Pancreas (tissue), 10 donors: ENCODE data around the gene RRP12. TPM values are rescaled to one million over a fixed set of nuclear protein-coding genes. Genes with fewer than 3 reads are reported as not detected.

Experiments
- ATAC-seq, 4 donors: fragments of 200-7000 bp; cut with Tn5 transposase; one replicate each; pipeline versions ENCODE4 v1.8.0 to v1.9.1; 2020; ENCODE audit warnings: mild to moderate bottlenecking in 4 of 4, moderate library complexity in 4 of 4
- DNase-seq, 6 donors: peaks; one replicate each; pipeline ENCODE4 v3.0.0-alpha.2; 2020
- FAIRE-seq: peaks from 2 replicates; lab custom pipeline; 2012; peaks lifted over from hg19 to GRCh38; lab: Jason Lieb, UNC
- H3K27ac ChIP-seq, 4 donors: fragments of 200-600 bp; sonication (generic); 1 replicate in 3 of 4; 2 replicates in 1 of 4; pipeline versions ENCODE4 v1.5.0 to v1.8.0; 2020
- H3K27me3 ChIP-seq, 4 donors: fragments of 200-600 bp; one replicate each; pipeline ENCODE4 v1.8.0; 2021
- H3K36me3 ChIP-seq, 3 donors: fragments of 200-600 bp; sonication (generic) in 1 of 3; one replicate each; pipeline versions ENCODE4 v1.5.0 to v1.8.0; 2020 to 2021
- H3K4me1 ChIP-seq, 3 donors: fragments of 200-600 bp; one replicate each; pipeline ENCODE4 v1.8.0; 2021
- H3K4me3 ChIP-seq, 4 donors: fragments of 200-600 bp; sonication (generic) in 2 of 4; one replicate each; pipeline versions ENCODE4 v1.5.0 to v1.8.0; 2020 to 2021
- H3K9me3 ChIP-seq, 4 donors: fragments of 200-600 bp; one replicate each; pipeline ENCODE4 v1.8.0; 2021
- WGBS, 2 donors: extraction: QIAGEN DNeasy Blood & Tissue Kit; methylation state at CpG; one replicate each; pipeline ENCODE4 v1.1.7; 2013; 5-methylcytosine and 5-hydroxymethylcytosine counted together
- intact Hi-C, 3 donors: fragments of 100-400 bp; cut with DNase I; formaldehyde crosslinking; loops; one replicate each; pipeline versions ENCODE4 v1.11.1 to v1.14.2; 2022
- polyA plus RNA-seq, 2 donors: library from polyadenylated mRNA; stranded (reverse); fragments of 200-250 nt; gene quantifications; one replicate each; pipeline ENCODE4 v1.2.3, GENCODE V29; 2013
- total RNA-seq, 6 donors: library from RNA; stranded (reverse); fragmentation: NEBNext Ultra II Directional in 4 of 6; extraction: Animal tissue kit (Norgen Biotek cat#: 25700) in 4 of 6; gene quantifications; one replicate each; pipeline versions ENCODE4 v1.2.1 to v1.2.4, GENCODE V29; 2021 to 2023
- TF ChIP-seq, protein P1 (sequence below), 4 donors: fragments of 200-600 bp; sonication (generic) in 3 of 4; IDR thresholded peaks; one replicate each; pipeline versions ENCODE4 v1.5.0 to v1.8.0; 2021; ENCODE audit warnings: antibody characterized with exemption in 4 of 4
- donor health status: healthy with polysubstance abuse.
- donor health status: DM: no; HTN: no; CAD: no; lungs with moderate emphysema.
- donor health status: DM: no; HTN: no; CAD: no.
- donor health status: control.
- donor health status: control.
- donor health status: Bipolar disorder and iron deficiency.
- donor health status: DM: yes; HTN: yes; CAD: no.
- donor health status: DM: no; HTN: no; CAD: no.
- donor health status: DM: no; HTN: no; CAD: no.
- donor health status: DM: yes; HTN: yes; CAD: no.

The RRP12 gene
- total and polyA plus RNA-seq, 8 donors, result 22.3 to 44.9 (median 28.1) TPM

DNA sequence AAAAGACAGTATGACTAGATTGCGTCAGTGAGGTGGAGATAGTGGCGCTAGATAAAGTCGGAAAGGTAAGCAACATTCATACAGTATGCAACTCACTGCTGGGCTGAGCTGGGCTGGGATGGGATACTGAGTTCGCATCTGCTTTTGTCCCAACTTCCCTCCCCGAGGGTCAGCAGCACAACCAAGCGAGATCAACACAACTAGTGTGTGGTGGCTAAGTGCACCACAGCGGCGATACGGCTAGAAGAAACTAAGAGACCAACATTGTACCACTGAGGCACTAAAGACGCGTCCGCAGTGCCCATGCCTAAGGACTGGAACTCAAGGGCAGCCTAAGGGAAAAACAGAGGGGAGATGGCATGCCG, 44.2 kb upstream of the RRP12 start:
- DNase-seq (no peak), FAIRE-seq (no peak), ATAC-seq (peak; percentile 1 to 2 (median 2))
- TF ChIP-seq, protein P1, sequence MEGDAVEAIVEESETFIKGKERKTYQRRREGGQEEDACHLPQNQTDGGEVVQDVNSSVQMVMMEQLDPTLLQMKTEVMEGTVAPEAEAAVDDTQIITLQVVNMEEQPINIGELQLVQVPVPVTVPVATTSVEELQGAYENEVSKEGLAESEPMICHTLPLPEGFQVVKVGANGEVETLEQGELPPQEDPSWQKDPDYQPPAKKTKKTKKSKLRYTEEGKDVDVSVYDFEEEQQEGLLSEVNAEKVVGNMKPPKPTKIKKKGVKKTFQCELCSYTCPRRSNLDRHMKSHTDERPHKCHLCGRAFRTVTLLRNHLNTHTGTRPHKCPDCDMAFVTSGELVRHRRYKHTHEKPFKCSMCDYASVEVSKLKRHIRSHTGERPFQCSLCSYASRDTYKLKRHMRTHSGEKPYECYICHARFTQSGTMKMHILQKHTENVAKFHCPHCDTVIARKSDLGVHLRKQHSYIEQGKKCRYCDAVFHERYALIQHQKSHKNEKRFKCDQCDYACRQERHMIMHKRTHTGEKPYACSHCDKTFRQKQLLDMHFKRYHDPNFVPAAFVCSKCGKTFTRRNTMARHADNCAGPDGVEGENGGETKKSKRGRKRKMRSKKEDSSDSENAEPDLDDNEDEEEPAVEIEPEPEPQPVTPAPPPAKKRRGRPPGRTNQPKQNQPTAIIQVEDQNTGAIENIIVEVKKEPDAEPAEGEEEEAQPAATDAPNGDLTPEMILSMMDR (IDR thresholded peaks at IDR 0.05), result no peak
- intact Hi-C loops, result no loop called here
- Histone ChIP-seq H3K27me3 (no peaks in the 10 kb centered on the region), H3K36me3 (peaks cover 0 to 3% (median 0%) of the 10 kb centered on the region in 3 donors), H3K4me1 (peaks cover 4 to 23% (median 15%) of the 10 kb centered on the region in 3 donors), H3K4me3 (peak overlapping the region; percentile 57 to 98 (median 85)), H3K9me3 (no peaks in the 10 kb centered on the region), H3K27ac (no peak overlapping the region)
- WGBS, 2 donors, result 0% methylated on average over 13 of the region's 13 CpGs

DNA sequence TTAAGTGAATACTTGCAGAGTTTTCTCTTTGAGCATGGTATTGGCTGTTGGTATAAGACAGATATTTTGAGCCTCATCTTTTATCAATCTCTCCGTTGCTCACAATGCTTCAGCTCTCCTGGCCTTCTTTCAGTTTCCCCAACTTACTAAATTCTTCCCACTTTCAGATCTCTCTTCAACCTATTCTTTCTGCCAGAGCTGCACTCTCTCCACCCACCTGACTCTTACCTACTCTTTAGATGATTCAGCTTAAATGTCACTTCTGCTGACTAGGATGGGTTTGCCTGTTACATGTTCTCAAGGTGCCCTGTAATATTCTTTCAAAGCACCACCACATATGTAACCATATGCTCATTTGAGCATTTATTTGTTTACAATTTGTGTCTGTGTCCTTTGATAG, 43.1 kb upstream of the RRP12 start:
- 90 to 94% methylated on average over 1 of the region's 1 CpG for WGBS, 2 donors
- DNase-seq (no peak), ATAC-seq (no peak), FAIRE-seq (no peak)
- H3K27me3 ChIP-seq, result no peaks in the 10 kb centered on the region
- TF ChIP-seq, protein P1 (IDR thresholded peaks at IDR 0.05), result no peak
- H3K4me1 ChIP-seq, result peaks cover 4 to 23% (median 15%) of the 10 kb centered on the region in 3 donors
- intact Hi-C loops, result no loop called here
- no peak overlapping the region for H3K27ac ChIP-seq
- H3K4me3 ChIP-seq, result no peak overlapping the region
- peaks cover 0 to 4% (median 3%) of the 10 kb centered on the region in 3 donors for H3K36me3 ChIP-seq
- H3K9me3 ChIP-seq, result no peaks in the 10 kb centered on the region

DNA sequence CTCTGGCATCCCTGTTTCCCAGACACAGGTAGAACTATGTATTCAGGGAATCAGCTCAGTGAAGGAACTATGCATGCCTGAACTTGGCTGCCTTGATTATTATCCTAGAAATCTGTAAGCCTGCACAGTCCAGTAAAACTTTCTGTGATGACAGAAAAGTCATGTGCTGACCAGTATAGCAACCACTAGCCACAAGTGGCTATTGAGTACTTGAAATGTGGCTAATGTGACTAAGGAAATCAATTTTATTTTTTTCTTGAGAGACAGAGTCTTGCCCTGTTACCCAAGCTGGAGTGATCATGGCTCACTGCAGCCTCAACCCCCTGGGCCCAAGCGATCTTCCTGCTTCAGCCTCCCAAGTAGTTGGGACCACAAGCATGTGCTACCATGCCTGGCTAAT, 41.1 kb upstream of the RRP12 start:
- TF ChIP-seq, protein P1 (IDR thresholded peaks at IDR 0.05), result no peak
- no peak for DNase-seq
- WGBS, 2 donors, result 92 to 97% methylated on average over 1 of the region's 1 CpG
- Histone ChIP-seq H3K36me3 (peaks cover 0 to 17% (median 3%) of the 10 kb centered on the region in 3 donors), H3K27ac (no peak overlapping the region), H3K9me3 (no peaks in the 10 kb centered on the region), H3K4me3 (no peak overlapping the region), H3K4me1 (peaks cover 1 to 15% (median 4%) of the 10 kb centered on the region in 3 donors), H3K27me3 (no peaks in the 10 kb centered on the region)
- intact Hi-C loops, result no loop called here
- no peak for ATAC-seq
- no peak for FAIRE-seq

DNA sequence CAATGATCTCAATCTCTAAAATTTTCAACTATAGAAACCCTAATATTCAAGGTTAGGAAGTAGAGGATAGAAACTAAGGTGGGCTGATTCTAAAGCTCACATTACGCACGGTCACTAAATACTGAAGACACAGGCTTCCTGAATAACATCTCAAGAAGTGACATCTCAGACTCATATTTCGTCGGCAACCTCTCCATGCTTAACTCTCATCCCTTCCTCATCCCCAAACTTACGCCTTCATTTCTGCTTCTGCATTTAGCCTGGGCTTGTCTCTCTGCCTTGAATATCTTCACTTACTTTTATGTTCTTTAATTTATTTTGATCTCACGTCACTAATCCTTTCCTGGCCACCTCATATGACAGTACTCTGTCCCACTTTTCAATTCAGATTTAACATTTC, 34.1 kb upstream of the RRP12 start:
- intact Hi-C loops, result no loop called here
- 84 to 91% methylated on average over 6 of the region's 6 CpGs for WGBS, 2 donors
- H3K27ac ChIP-seq, result no peak overlapping the region
- H3K4me1 ChIP-seq, result no peaks in the 10 kb centered on the region
- no peaks in the 10 kb centered on the region for H3K9me3 ChIP-seq
- no peak overlapping the region for H3K4me3 ChIP-seq
- peaks cover 5 to 64% (median 21%) of the 10 kb centered on the region in 3 donors for H3K36me3 ChIP-seq
- no peak for FAIRE-seq
- H3K27me3 ChIP-seq, result no peaks in the 10 kb centered on the region
- no peak for ATAC-seq
- no peak for DNase-seq
- TF ChIP-seq, protein P1 (IDR thresholded peaks at IDR 0.05), result no peak

DNA sequence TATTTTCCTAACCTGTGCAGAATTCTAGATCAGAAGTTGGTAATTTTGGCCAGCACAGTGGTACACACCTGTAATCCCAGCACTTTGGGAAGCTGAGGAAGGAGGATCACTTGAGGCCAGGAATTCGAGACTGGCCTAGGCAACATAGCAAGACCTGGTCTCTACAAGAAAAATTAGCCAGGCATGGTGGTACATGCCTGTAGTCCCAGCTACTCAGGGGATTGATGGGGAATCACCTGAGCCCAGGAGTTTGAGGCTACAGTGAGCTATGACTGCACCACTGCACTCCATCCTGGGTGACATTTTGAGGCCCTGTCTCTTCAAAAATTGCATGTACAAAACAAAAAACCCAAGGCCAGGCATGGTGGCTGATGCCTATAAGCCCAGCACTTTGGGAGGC, 33.4 kb upstream of the RRP12 start:
- H3K36me3 ChIP-seq, result peaks cover 5 to 64% (median 21%) of the 10 kb centered on the region in 3 donors

More for the DNA sequence above, 33.4 kb upstream of the RRP12 start:
- Histone ChIP-seq H3K27me3 (no peaks in the 10 kb centered on the region), H3K9me3 (no peaks in the 10 kb centered on the region), H3K4me3 (no peak overlapping the region), H3K4me1 (no peaks in the 10 kb centered on the region), H3K27ac (no peak overlapping the region)
- TF ChIP-seq, protein P1 (IDR thresholded peaks at IDR 0.05), result no peak
- no peak for DNase-seq
- intact Hi-C loops, result no loop called here
- WGBS, 2 donors, result 84 to 92% methylated on average over 1 of the region's 1 CpG
- no peak for FAIRE-seq
- ATAC-seq, result no peak
